B cell (primary cell): ENCODE results near the gene ALX1. TPM values are rescaled to one million over a fixed set of nuclear protein-coding genes. Genes with fewer than 3 reads are reported as not detected.

Experiments used
- ATAC-seq: fragments of 200-7000 bp; cut with Tn5 transposase; one replicate; pipeline ENCODE4 v1.10.0; 2021; ENCODE audit warnings: low read depth, mild to moderate bottlenecking, moderate number of reproducible peaks, moderate library complexity
- CTCF ChIA-PET: fragments of 350-600 bp; sonication (Branson Sonifier 250); formaldehyde crosslinking; loops from one replicate; lab custom pipeline; 2021; ENCODE audit warnings: antibody characterized with exemption, inconsistent platforms; lab: Charles Lee
- POLR2A ChIA-PET: fragments of 350-600 bp; sonication (Branson Sonifier 250); formaldehyde crosslinking; loops from one replicate; lab custom pipeline; 2021; ENCODE audit warnings: antibody characterized with exemption; lab: Charles Lee
- DNase-seq: peaks from one replicate; pipeline ENCODE4 v3.0.0; 2013
- H2AFZ ChIP-seq: 2 replicates; pipeline ENCODE4 v1.6.1; 2012; ENCODE audit warnings: mild to moderate bottlenecking, low read depth, low read length; ENCODE audit not compliant: insufficient read depth, poor library complexity, severe bottlenecking
- H3K27ac ChIP-seq, 2 donors: 1 replicate in 1 of 2; 2 replicates in 1 of 2; pipeline ENCODE4 v1.5.1; 2012 to 2013; ENCODE audit warnings: low read length in 2 of 2, mild to moderate bottlenecking in 2 of 2, moderate library complexity in 1 of 2
- H3K27me3 ChIP-seq, 4 experiments: fragments of 200-600 bp in 1 of 4; sonication (generic) in 1 of 4; replicated peaks in 1 of 4; 1 replicate in 2 of 4; 2 replicates in 2 of 4; pipeline versions ENCODE4 v1.6.1 to v1.7.0; 2013 to 2016; ENCODE audit warnings: low read length in 3 of 4, mild to moderate bottlenecking in 2 of 4, mixed read lengths in 1 of 4, moderate library complexity in 1 of 4; ENCODE audit not compliant: insufficient read depth in 4 of 4, control insufficient read depth in 3 of 4; ENCODE audit errors: control extremely low read depth in 1 of 4
- H3K36me3 ChIP-seq, 2 experiments: replicated peaks in 1 of 2; 1 replicate in 1 of 2; 2 replicates in 1 of 2; pipeline versions ENCODE4 v1.6.1 to v1.7.1; 2013; ENCODE audit warnings: low read length in 1 of 2; ENCODE audit not compliant: insufficient read depth in 2 of 2, control insufficient read depth in 1 of 2; ENCODE audit errors: control extremely low read depth in 1 of 2, extremely low read depth in 1 of 2
- H3K4me1 ChIP-seq, 2 donors: fragments of 200-600 bp in 1 of 2; sonication (generic) in 1 of 2; 1 replicate in 1 of 2; 2 replicates in 1 of 2; pipeline versions ENCODE4 v1.5.1 to v1.6.1; 2013 to 2017; ENCODE audit warnings: low read length in 2 of 2; ENCODE audit not compliant: control insufficient read depth in 2 of 2, insufficient read depth in 2 of 2
- H3K4me2 ChIP-seq: replicated peaks from 2 replicates; pipeline ENCODE3; 2012; ENCODE audit warnings: mild to moderate bottlenecking, low read depth, low read length; ENCODE audit not compliant: poor library complexity, severe bottlenecking
- H3K4me3 ChIP-seq, 5 experiments: fragments of 200-600 bp in 1 of 5; sonication (generic) in 1 of 5; 1 replicate in 3 of 5; 2 replicates in 2 of 5; pipeline versions ENCODE4 v1.5.1 to v1.7.0; 2011 to 2016; ENCODE audit warnings: low read length in 4 of 5, mild to moderate bottlenecking in 4 of 5, low read depth in 2 of 5, control low read depth in 1 of 5, moderate library complexity in 1 of 5; ENCODE audit not compliant: insufficient read depth in 1 of 5; ENCODE audit errors: control extremely low read depth in 1 of 5, extremely low read depth in 1 of 5
- H3K79me2 ChIP-seq: fragments of 200-600 bp; sonication (generic); one replicate; pipeline ENCODE4 v1.6.0; 2016; ENCODE audit warnings: low read length; ENCODE audit not compliant: control insufficient read depth, insufficient read depth
- H3K9ac ChIP-seq: fragments of 200-600 bp; sonication (generic); 2 replicates; pipeline ENCODE4 v1.6.1; 2017; ENCODE audit warnings: mild to moderate bottlenecking, low read length, moderate library complexity
- H3K9me3 ChIP-seq, 3 donors: one replicate each; pipeline versions ENCODE4 v1.6.1 to v1.7.1; 2013; ENCODE audit warnings: low read length in 2 of 3; ENCODE audit not compliant: control insufficient read depth in 2 of 3, insufficient read depth in 1 of 3; ENCODE audit errors: control extremely low read depth in 1 of 3
- H4K20me1 ChIP-seq: 2 replicates; pipeline ENCODE4 v1.6.0; 2012; ENCODE audit warnings: mild to moderate bottlenecking, low read length; ENCODE audit not compliant: insufficient read depth, control insufficient read depth, poor library complexity, severe bottlenecking
- H3K27ac Mint-ChIP-seq: one replicate; pipeline ENCODE4 v1.8.0; 2021; ENCODE audit warnings: mixed read lengths
- H3K27me3 Mint-ChIP-seq: one replicate; pipeline ENCODE4 v1.8.0; 2021; ENCODE audit warnings: mixed read lengths
- H3K4me1 Mint-ChIP-seq: one replicate; pipeline ENCODE4 v1.8.0; 2021; ENCODE audit warnings: mixed read lengths
- H3K4me3 Mint-ChIP-seq: one replicate; pipeline ENCODE4 v1.8.0; 2021; ENCODE audit warnings: mixed read lengths
- H3K9me3 Mint-ChIP-seq: one replicate; pipeline ENCODE4 v1.8.0; 2022; ENCODE audit warnings: mixed read lengths; ENCODE audit not compliant: insufficient read depth
- CTCF ChIP-seq: fragments of 200-600 bp; IDR thresholded peaks from one replicate; pipeline ENCODE4 v1.8.0; 2022; ENCODE audit warnings: antibody characterized with exemption, mild to moderate bottlenecking
- EZH2 ChIP-seq: IDR thresholded peaks from 2 replicates; pipeline ENCODE4 v1.6.1; 2012; ENCODE audit warnings: borderline replicate concordance, low read depth, mild to moderate bottlenecking, moderate library complexity, low read length; ENCODE audit not compliant: insufficient read depth, poor library complexity, severe bottlenecking
- WGBS: methylation state at CpG from one replicate; pipeline ENCODE4 v1.1.5; 2013; ENCODE audit warnings: missing lambda C conversion rate; ENCODE audit not compliant: insufficient coverage; 5-methylcytosine and 5-hydroxymethylcytosine counted together
- intact Hi-C: fragments of 100-400 bp; cut with micrococcal nuclease; formaldehyde crosslinking; loops from one replicate; pipeline ENCODE4 v1.10.0; 2022
- polyA plus RNA-seq: library from polyadenylated mRNA; depleted of rRNA; stranded (reverse); fragments of >200 nt; gene quantifications from 2 replicates; pipeline ENCODE4 v1.2.3, GENCODE V29; 2012
- total RNA-seq, 2 donors: library from RNA; stranded (reverse); fragments of 120-200 nt in 1 of 2; gene quantifications; 1 replicate in 1 of 2; 2 replicates in 1 of 2; pipeline versions ENCODE4 v1.2.3 to v1.2.4, GENCODE V29; 2013 to 2022

ALX1 gene
- total and polyA plus RNA-seq, 2 donors (not counting 1 experiment from before 2014, with no cell fraction given): not detected

- Histone ChIP-seq H3K36me3 (no peaks in the 10 kb centered on the region), H3K4me1 (no peaks in the 10 kb centered on the region), H4K20me1 (no peaks in the 10 kb centered on the region), H3K27me3 (no peaks in the 10 kb centered on the region), H3K9ac (no peak overlapping the region), H3K4me2 (no peak overlapping the region), H3K27ac (no peak overlapping the region), H3K9me3 (no peaks in the 10 kb centered on the region), H3K4me3 (no peak overlapping the region), H3K79me2 (no peaks in the 10 kb centered on the region), H2AFZ (no peak overlapping the region)
- Mint-ChIP-seq H3K4me1 (no peaks in the 10 kb centered on the region), H3K27ac (no peak overlapping the region), H3K27me3 (no peaks in the 10 kb centered on the region), H3K9me3 (no peaks in the 10 kb centered on the region), H3K4me3 (no peak overlapping the region)
- ChIA-PET POLR2A (no interaction called here), CTCF (interaction anchor here (0.6 to 1.2 kb wide), 2 partner anchors 88 to 612 kb away, joined by 3 read pairs; no protein-coding TSS in a partner anchor)
- no CpG with 5 or more reads among the region's 5 CpGs for WGBS
- ATAC-seq: no peak
- intact Hi-C loops: no loop called here
- no peak for TF ChIP-seq CTCF
- no peak for TF ChIP-seq EZH2
- no peak for DNase-seq
Measured at GRCh38 chr12:85309125-85309566, 29.1 kb downstream of the ALX1 start.

GRCh38 chr12:85310025-85310424 lies 30.0 kb downstream of the ALX1 start:
- Histone ChIP-seq H3K4me1 (no peaks in the 10 kb centered on the region), H2AFZ (no peak overlapping the region), H3K27ac (no peak overlapping the region), H3K27me3 (no peaks in the 10 kb centered on the region), H3K9ac (no peak overlapping the region), H3K79me2 (no peaks in the 10 kb centered on the region), H4K20me1 (no peaks in the 10 kb centered on the region), H3K4me2 (no peak overlapping the region), H3K4me3 (no peak overlapping the region), H3K36me3 (no peaks in the 10 kb centered on the region), H3K9me3 (no peaks in the 10 kb centered on the region)
- Mint-ChIP-seq H3K9me3 (no peaks in the 10 kb centered on the region), H3K27ac (no peak overlapping the region), H3K4me3 (no peak overlapping the region), H3K27me3 (no peaks in the 10 kb centered on the region), H3K4me1 (no peaks in the 10 kb centered on the region)
- intact Hi-C loops: no loop called here
- no CpG with 5 or more reads among the region's 3 CpGs for WGBS
- DNase-seq (no peak), ATAC-seq (no peak)
- TF ChIP-seq CTCF (no peak), EZH2 (no peak)
- CTCF ChIA-PET: no interaction called here
- POLR2A ChIA-PET: no interaction called here
